Measurements from ENCODE around the gene SFXN3.

GRCh38 chr10:100993986-100994708 lies 36.9 kb upstream of the SFXN3 start:
- TF ChIP-seq CTCF (IDR thresholded peaks at IDR 0.05; ENCODE audit: borderline replicate concordance, extremely low read depth, low read length, poor library complexity, severe bottlenecking) (peak; percentile 47), EZH2 (IDR thresholded peaks at IDR 0.05; ENCODE audit: borderline replicate concordance, low read depth, low read length, severe bottlenecking) (no peak)

Measured in DND-41 (cell line).